Neuronal stem cell (in vitro differentiated cells): ENCODE measurements around the gene RNF152.
"Not testable (repeated sequence)": the region's sequence is repeated elsewhere in the genome, so short reads cannot be mapped to it uniquely, and the experiment has no call there.

Source experiments
- DNase-seq: peaks from one replicate; pipeline ENCODE4 v3.0.0-alpha.2; 2013; ENCODE audit warnings: low spot score
- H2AFZ ChIP-seq: one replicate; pipeline ENCODE4 v1.6.1; 2013; ENCODE audit warnings: mild to moderate bottlenecking, low read length, inconsistent platforms
- H2AK5ac ChIP-seq: 2 replicates; pipeline ENCODE4 v1.6.1; 2013; ENCODE audit warnings: low read depth, mild to moderate bottlenecking, inconsistent platforms, low read length, moderate library complexity, mixed read lengths
- H2BK120ac ChIP-seq: 2 replicates; pipeline ENCODE4 v1.6.1; 2013; ENCODE audit warnings: low read depth, mild to moderate bottlenecking, inconsistent platforms, low read length, moderate library complexity, mixed read lengths
- H2BK12ac ChIP-seq: one replicate; pipeline ENCODE4 v1.6.1; 2013; ENCODE audit warnings: low read length, inconsistent platforms
- H2BK15ac ChIP-seq: 2 replicates; pipeline ENCODE4 v1.6.1; 2013; ENCODE audit warnings: mild to moderate bottlenecking, low read length, inconsistent platforms, mixed read lengths
- H2BK5ac ChIP-seq: one replicate; pipeline ENCODE4 v1.6.1; 2013; ENCODE audit warnings: inconsistent platforms, mild to moderate bottlenecking, low read length, moderate library complexity
- H3K14ac ChIP-seq: one replicate; pipeline ENCODE4 v1.6.1; 2013; ENCODE audit warnings: low read length, inconsistent platforms
- H3K18ac ChIP-seq: 2 replicates; pipeline ENCODE4 v1.6.1; 2013; ENCODE audit warnings: low read length, inconsistent platforms
- H3K23ac ChIP-seq: 2 replicates; pipeline ENCODE4 v1.6.1; 2013; ENCODE audit warnings: low read depth, mild to moderate bottlenecking, mixed read lengths, low read length, inconsistent platforms; ENCODE audit not compliant: poor library complexity
- H3K27ac ChIP-seq: replicated peaks from 3 replicates; pipeline ENCODE4 v1.5.1; 2013; ENCODE audit warnings: low read length, inconsistent platforms
- H3K27me3 ChIP-seq, 3 experiments: 2 replicates each; pipeline ENCODE4 v1.6.1; 2013; ENCODE audit warnings: low read length in 3 of 3, mild to moderate bottlenecking in 2 of 3, inconsistent platforms in 1 of 3, low read depth in 1 of 3, mixed read lengths in 1 of 3, moderate library complexity in 1 of 3; ENCODE audit not compliant: control insufficient read depth in 3 of 3, insufficient read depth in 3 of 3
- H3K36me3 ChIP-seq, 2 donors: replicated peaks in 1 of 2; 2 replicates each; pipeline ENCODE4 v1.6.1; 2013; ENCODE audit warnings: low read length in 2 of 2; ENCODE audit not compliant: control insufficient read depth in 2 of 2, insufficient read depth in 2 of 2
- H3K4ac ChIP-seq: 2 replicates; pipeline ENCODE4 v1.6.1; 2013; ENCODE audit warnings: inconsistent platforms, mild to moderate bottlenecking, low read length, moderate library complexity
- H3K4me1 ChIP-seq, 2 donors: 1 replicate in 1 of 2; 2 replicates in 1 of 2; pipeline ENCODE4 v1.6.1; 2013; ENCODE audit warnings: low read length in 2 of 2, low read depth in 1 of 2; ENCODE audit not compliant: control insufficient read depth in 2 of 2, insufficient read depth in 1 of 2
- H3K4me2 ChIP-seq: one replicate; pipeline ENCODE4 v1.6.1; 2013; ENCODE audit warnings: mild to moderate bottlenecking, low read length, inconsistent platforms; ENCODE audit not compliant: insufficient read depth, poor library complexity, severe bottlenecking
- H3K4me3 ChIP-seq, 2 donors: 2 replicates each; pipeline ENCODE4 v1.5.1; 2013; ENCODE audit warnings: low read length in 2 of 2, mild to moderate bottlenecking in 2 of 2, inconsistent platforms in 1 of 2, moderate library complexity in 1 of 2
- H3K79me1 ChIP-seq: one replicate; pipeline ENCODE4 v1.6.1; 2013; ENCODE audit warnings: low read depth, mild to moderate bottlenecking, inconsistent platforms, low read length, moderate library complexity
- H3K9ac ChIP-seq: one replicate; pipeline ENCODE4 v1.6.1; 2013; ENCODE audit warnings: mild to moderate bottlenecking, low read depth, low read length, inconsistent platforms; ENCODE audit not compliant: poor library complexity
- H3K9me3 ChIP-seq, 2 donors: replicated peaks in 1 of 2; 2 replicates each; pipeline versions ENCODE3 to v1.6.1; 2013; ENCODE audit warnings: low read length in 2 of 2, mild to moderate bottlenecking in 2 of 2, inconsistent platforms in 1 of 2, low read depth in 1 of 2, mixed read lengths in 1 of 2, moderate library complexity in 1 of 2; ENCODE audit not compliant: control insufficient read depth in 2 of 2, insufficient read depth in 1 of 2
- H4K8ac ChIP-seq: one replicate; pipeline ENCODE4 v1.6.1; 2013; ENCODE audit warnings: low read depth, mild to moderate bottlenecking, inconsistent platforms, low read length, moderate library complexity
- H4K91ac ChIP-seq: one replicate; pipeline ENCODE4 v1.6.1; 2013; ENCODE audit warnings: low read length, low read depth, mild to moderate bottlenecking, inconsistent platforms; ENCODE audit not compliant: poor library complexity
- WGBS, 2 donors: extraction: QIAGEN DNeasy Blood & Tissue Kit; methylation state at CpG; one replicate each; pipeline ENCODE4 v1.1.7; 2013; ENCODE audit warnings: missing lambda C conversion rate in 2 of 2, mixed read lengths in 1 of 2; ENCODE audit not compliant: insufficient read length in 2 of 2, insufficient replicate concordance in 1 of 2; ENCODE audit errors: extremely low coverage in 2 of 2; 5-methylcytosine and 5-hydroxymethylcytosine counted together

The RNF152 gene

DNA sequence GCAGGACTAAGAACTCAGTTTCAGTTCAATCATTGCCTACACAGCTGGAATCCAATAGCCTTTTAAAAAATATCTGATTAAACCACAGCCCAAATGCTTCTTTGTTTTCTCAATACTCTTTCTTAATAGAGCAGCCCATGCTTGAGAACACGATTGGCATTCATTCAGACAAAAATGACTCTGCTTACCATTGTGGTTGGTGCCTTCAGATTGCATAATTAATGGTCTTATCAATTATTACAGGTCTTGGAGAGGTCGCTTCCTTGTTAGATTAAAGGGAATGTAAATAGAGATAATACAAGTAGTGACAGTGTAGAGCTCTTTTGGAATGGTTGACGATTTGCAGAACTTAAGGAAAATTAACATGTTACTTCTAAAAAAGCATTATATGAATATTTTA lies 107.2 kb downstream of the RNF152 start:
- WGBS, 2 donors: no CpG with 5 or more reads among the region's 3 CpGs
- no peak overlapping the region for H3K18ac ChIP-seq
- H3K27me3 ChIP-seq: no peaks in the 10 kb centered on the region
- no peak overlapping the region for H3K4me2 ChIP-seq
- H3K9ac ChIP-seq: no peak overlapping the region
- DNase-seq: no peak
- no peak overlapping the region for H2BK5ac ChIP-seq
- no peak overlapping the region for H2BK120ac ChIP-seq
- no peak overlapping the region for H2BK15ac ChIP-seq
- H3K23ac ChIP-seq: no peak overlapping the region
- H3K14ac ChIP-seq: no peak overlapping the region
- peaks cover 0 to 6% of the 10 kb centered on the region in 2 donors for H3K9me3 ChIP-seq
- no peak overlapping the region for H3K4me3 ChIP-seq
- no peak overlapping the region for H3K27ac ChIP-seq
- H3K79me1 ChIP-seq: no peaks in the 10 kb centered on the region
- H3K4ac ChIP-seq: no peak overlapping the region
- H4K8ac ChIP-seq: no peak overlapping the region
- no peak overlapping the region for H4K91ac ChIP-seq
- H3K4me1 ChIP-seq: no peaks in the 10 kb centered on the region
- no peak overlapping the region for H2BK12ac ChIP-seq
- H2AK5ac ChIP-seq: no peak overlapping the region
- H3K36me3 ChIP-seq: no peaks in the 10 kb centered on the region
- H2AFZ ChIP-seq: no peak overlapping the region

DNA sequence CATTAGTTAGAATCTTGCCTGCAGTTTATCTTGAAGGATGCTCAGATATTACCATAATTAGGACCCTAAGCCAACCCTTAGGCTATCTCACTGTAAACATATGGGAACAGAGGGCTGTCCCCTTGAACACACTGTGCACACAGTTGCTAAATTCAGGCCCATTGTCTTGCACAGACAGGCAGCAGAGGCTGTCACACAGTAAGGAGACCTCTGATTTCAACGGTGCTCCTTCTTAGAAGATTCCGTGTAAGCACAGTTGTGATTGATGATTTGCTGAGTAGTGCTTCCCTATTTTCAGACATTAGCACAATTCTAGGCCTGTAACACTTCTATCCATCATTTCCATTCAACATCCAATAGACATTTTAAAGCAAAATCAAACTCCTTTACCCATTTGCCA lies 108.0 kb downstream of the RNF152 start:
- H2BK120ac ChIP-seq: no peak overlapping the region
- H2AFZ ChIP-seq: peak overlapping the region; percentile 67
- H2AK5ac ChIP-seq: no peak overlapping the region
- H3K27ac ChIP-seq: no peak overlapping the region
- no peak overlapping the region for H3K23ac ChIP-seq
- DNase-seq: no peak
- H3K4ac ChIP-seq: no peak overlapping the region
- no peaks in the 10 kb centered on the region for H3K27me3 ChIP-seq
- H3K4me2 ChIP-seq: no peak overlapping the region
- no peak overlapping the region for H3K18ac ChIP-seq
- H3K4me1 ChIP-seq: no peaks in the 10 kb centered on the region
- WGBS, 2 donors: no CpG with 5 or more reads among the region's 2 CpGs
- no peak overlapping the region for H3K4me3 ChIP-seq
- no peaks in the 10 kb centered on the region for H3K79me1 ChIP-seq
- no peak overlapping the region for H2BK12ac ChIP-seq
- H4K91ac ChIP-seq: no peak overlapping the region
- no peak overlapping the region for H2BK15ac ChIP-seq
- H4K8ac ChIP-seq: no peak overlapping the region
- peaks cover 0 to 6% of the 10 kb centered on the region in 2 donors for H3K9me3 ChIP-seq
- no peaks in the 10 kb centered on the region for H3K36me3 ChIP-seq
- H3K14ac ChIP-seq: no peak overlapping the region
- no peak overlapping the region for H3K9ac ChIP-seq
- no peak overlapping the region for H2BK5ac ChIP-seq

DNA sequence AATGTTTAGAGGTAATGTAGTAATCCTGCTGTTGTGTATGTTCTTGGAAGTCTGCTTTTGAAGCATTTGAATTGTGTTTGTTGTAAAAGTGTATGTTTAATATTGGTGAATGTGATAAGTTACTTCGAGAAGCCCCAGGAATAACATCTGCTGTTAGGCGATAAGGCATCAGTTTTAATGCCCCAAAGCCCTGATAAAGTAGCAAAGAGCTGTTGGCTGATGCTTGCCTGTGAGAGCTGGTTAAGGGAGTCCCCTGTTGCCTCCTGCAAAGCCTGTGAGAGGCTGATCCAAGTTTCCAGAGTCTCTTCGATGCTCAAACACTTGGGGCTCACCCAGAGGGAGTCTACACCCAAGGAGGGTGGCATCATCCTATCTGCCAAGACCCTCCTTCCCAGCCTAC lies 110.3 kb downstream of the RNF152 start:
- no peak overlapping the region for H3K27ac ChIP-seq
- no peak overlapping the region for H2BK5ac ChIP-seq
- no peak overlapping the region for H3K23ac ChIP-seq
- DNase-seq: no peak
- H2AFZ ChIP-seq: no peak overlapping the region
- WGBS, 2 donors: no CpG with 5 or more reads among the region's 3 CpGs
- no peak overlapping the region for H2AK5ac ChIP-seq
- no peak overlapping the region for H3K9ac ChIP-seq
- peaks cover 0 to 1% of the 10 kb centered on the region in 2 donors for H3K36me3 ChIP-seq
- no peaks in the 10 kb centered on the region for H3K4me1 ChIP-seq
- no peak overlapping the region for H4K91ac ChIP-seq
- no peak overlapping the region for H2BK120ac ChIP-seq
- no peak overlapping the region for H2BK12ac ChIP-seq
- no peak overlapping the region for H3K4me3 ChIP-seq
- no peaks in the 10 kb centered on the region for H3K27me3 ChIP-seq
- H4K8ac ChIP-seq: no peak overlapping the region
- no peak overlapping the region for H2BK15ac ChIP-seq
- no peak overlapping the region for H3K14ac ChIP-seq
- H3K79me1 ChIP-seq: no peaks in the 10 kb centered on the region
- peaks cover 0 to 3% of the 10 kb centered on the region in 2 donors for H3K9me3 ChIP-seq
- H3K4me2 ChIP-seq: no peak overlapping the region
- no peak overlapping the region for H3K18ac ChIP-seq
- H3K4ac ChIP-seq: no peak overlapping the region

- H3K27me3 ChIP-seq, DNase-seq, H4K8ac ChIP-seq, H3K4me3 ChIP-seq, H3K4ac ChIP-seq, H3K4me2 ChIP-seq, H2BK120ac ChIP-seq, H2BK15ac ChIP-seq, H2BK5ac ChIP-seq, H3K4me1 ChIP-seq, H3K27ac ChIP-seq, H3K9ac ChIP-seq, H3K18ac ChIP-seq, H2AK5ac ChIP-seq, H3K23ac ChIP-seq, H3K79me1 ChIP-seq, H2BK12ac ChIP-seq, H2AFZ ChIP-seq, H3K14ac ChIP-seq, H4K91ac ChIP-seq, H3K36me3 ChIP-seq: not testable (repeated sequence)
- H3K9me3 ChIP-seq: peaks cover 2 to 20% of the 10 kb centered on the region in 2 donors
These were observed 116.6 kb downstream of the RNF152 start for GRCh38 chr18:61776201-61776600.
